ENCODE measurements around the gene PTTG1IP. TPM values are rescaled to one million over a fixed set of nuclear protein-coding genes. Genes with fewer than 3 reads are reported as not detected.

The PTTG1IP gene
- total and polyA plus RNA-seq, 2 donors (not counting 1 experiment from before 2014, with no cell fraction given): 229 to 240 TPM

DNA sequence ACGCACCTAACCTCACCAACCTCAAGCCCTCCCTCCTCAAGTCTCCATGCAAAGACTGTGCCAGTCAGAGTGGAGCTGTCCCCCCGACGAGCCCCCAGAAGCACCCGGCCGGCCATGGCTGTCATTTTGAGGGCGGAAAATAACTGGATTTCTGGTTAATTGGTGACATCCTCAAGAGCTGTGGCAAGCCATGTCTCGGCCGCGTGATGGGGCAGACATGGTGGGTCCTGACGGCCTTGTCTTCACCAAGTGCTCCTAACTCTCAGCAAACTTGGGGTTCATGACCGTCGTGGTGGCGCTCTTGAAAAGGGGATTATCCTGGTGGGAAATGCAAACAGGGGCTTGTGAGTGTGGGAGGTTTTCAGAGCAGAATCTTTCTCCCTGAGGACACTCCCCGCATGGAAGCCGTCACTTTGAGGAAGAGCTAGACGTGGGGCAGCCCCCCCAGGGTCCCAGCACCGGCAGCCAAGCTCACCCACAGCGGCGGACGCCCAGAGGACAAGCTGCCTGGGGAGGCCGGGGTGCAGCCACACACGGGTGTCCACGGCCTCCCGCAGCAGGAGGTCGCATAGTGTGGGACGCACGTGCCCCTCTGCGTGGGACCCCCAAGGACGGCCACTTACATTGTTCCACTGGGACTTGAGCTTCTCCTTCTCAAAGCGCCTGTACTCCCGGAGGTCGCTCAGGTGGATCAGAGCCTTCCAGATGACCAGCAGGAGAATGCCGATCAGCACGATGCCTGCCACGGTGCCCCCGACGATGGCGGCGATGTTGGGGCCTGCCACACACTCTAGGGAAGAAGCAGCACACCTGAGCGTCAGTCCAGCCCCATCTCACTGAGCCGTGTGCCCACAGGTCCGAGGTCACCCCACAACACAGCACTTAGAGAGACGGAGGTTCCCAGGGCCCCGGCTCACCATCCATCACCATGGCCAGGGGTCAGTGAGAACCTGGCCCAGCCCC, 12.9 kb upstream of the PTTG1IP start:
- no peak for DNase-seq (ENCODE audit: low read depth in 2 of 2)
- Histone ChIP-seq H3K79me2 (ENCODE audit: control insufficient read depth, insufficient read depth, low read length) (no peaks in the 10 kb centered on the region), H3K27ac (ENCODE audit: insufficient read depth, low read length) (no peak overlapping the region), H3K9ac (ENCODE audit: insufficient read depth, low read length) (no peak overlapping the region), H3K9me3 (ENCODE audit: control insufficient read depth, insufficient read depth, low read depth, low read length) (no peaks in the 10 kb centered on the region), H3K4me3 (replicated peaks in 1 of 4; ENCODE audit: control extremely low read depth in 1 of 4, insufficient read depth in 1 of 4, low read depth in 3 of 4, low read length in 4 of 4) (no peak overlapping the region), H3K4me2 (ENCODE audit: extremely low read depth, insufficient read depth, low read length) (no peak overlapping the region), H2AFZ (ENCODE audit: low read length) (no peak overlapping the region), H4K20me1 (ENCODE audit: control insufficient read depth, extremely low read depth, insufficient read depth, low read length) (no peaks in the 10 kb centered on the region), H3K4me1 (ENCODE audit: control insufficient read depth, extremely low read depth, insufficient read depth, low read length) (no peaks in the 10 kb centered on the region), H3K36me3 (ENCODE audit: control insufficient read depth, insufficient read depth, low read length) (no peaks in the 10 kb centered on the region), H3K27me3 (ENCODE audit: control insufficient read depth, insufficient read depth, low read length) (peaks cover 2% of the 10 kb centered on the region)
- TF ChIP-seq, protein P1, sequence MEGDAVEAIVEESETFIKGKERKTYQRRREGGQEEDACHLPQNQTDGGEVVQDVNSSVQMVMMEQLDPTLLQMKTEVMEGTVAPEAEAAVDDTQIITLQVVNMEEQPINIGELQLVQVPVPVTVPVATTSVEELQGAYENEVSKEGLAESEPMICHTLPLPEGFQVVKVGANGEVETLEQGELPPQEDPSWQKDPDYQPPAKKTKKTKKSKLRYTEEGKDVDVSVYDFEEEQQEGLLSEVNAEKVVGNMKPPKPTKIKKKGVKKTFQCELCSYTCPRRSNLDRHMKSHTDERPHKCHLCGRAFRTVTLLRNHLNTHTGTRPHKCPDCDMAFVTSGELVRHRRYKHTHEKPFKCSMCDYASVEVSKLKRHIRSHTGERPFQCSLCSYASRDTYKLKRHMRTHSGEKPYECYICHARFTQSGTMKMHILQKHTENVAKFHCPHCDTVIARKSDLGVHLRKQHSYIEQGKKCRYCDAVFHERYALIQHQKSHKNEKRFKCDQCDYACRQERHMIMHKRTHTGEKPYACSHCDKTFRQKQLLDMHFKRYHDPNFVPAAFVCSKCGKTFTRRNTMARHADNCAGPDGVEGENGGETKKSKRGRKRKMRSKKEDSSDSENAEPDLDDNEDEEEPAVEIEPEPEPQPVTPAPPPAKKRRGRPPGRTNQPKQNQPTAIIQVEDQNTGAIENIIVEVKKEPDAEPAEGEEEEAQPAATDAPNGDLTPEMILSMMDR (conservative IDR thresholded peaks at IDR 0.05 in 1 of 2, IDR thresholded peaks at IDR 0.05 in 1 of 2; ENCODE audit: low read depth in 1 of 2, low read length in 2 of 2): no peak
- no peak for TF ChIP-seq EZH2 (IDR thresholded peaks at IDR 0.05; ENCODE audit: low read length, missing control alignments)

DNA sequence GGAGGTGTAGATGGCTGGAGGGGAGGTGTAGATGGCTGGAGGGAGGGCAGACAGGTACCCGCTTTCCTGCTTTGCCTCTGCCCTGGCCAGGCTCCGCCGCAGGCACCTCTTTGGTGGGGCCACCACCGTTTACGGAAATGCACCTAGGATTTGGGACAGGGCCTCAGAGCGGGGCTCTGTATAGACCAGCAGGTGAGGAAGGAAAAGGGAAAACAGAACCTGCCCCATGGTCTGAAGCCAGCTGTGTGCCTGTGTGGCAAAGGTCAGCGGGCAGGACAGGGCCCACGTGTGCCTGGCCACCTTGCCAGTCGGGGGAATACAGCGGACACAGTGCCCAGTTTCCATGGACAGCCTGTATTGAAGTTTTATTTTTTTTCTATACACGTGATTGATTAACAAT, 12.1 kb upstream of the PTTG1IP start:
- H3K4me1 ChIP-seq (ENCODE audit: control insufficient read depth, extremely low read depth, insufficient read depth, low read length): no peaks in the 10 kb centered on the region
- DNase-seq (ENCODE audit: low read depth in 2 of 2): no peak

DNA sequence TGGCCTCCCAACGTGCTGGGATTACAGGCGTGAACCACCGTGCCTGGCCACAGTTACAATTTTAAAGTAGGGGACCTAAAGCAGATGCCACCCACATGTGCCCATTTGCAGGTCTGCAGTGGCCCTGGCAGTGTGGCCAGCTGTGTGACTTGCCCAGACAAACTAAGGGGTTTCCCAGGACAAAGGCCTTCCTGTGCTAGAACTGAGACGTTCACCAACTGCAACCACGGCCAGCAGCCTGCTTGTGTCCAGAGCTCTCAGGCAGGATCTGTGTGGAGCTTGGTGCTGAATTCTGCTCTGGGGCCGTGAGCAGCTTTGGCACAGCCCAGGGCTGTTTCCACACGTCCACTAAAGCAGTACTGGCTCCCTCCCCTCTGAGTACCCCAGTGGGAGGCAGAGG, 10.6 kb upstream of the PTTG1IP start:
- Histone ChIP-seq H3K9ac (ENCODE audit: insufficient read depth, low read length) (no peak overlapping the region), H3K4me2 (ENCODE audit: extremely low read depth, insufficient read depth, low read length) (no peak overlapping the region), H3K36me3 (ENCODE audit: control insufficient read depth, insufficient read depth, low read length) (no peaks in the 10 kb centered on the region), H3K9me3 (ENCODE audit: control insufficient read depth, insufficient read depth, low read depth, low read length) (no peaks in the 10 kb centered on the region), H3K79me2 (ENCODE audit: control insufficient read depth, insufficient read depth, low read length) (no peaks in the 10 kb centered on the region), H3K4me3 (replicated peaks in 1 of 4; ENCODE audit: control extremely low read depth in 1 of 4, insufficient read depth in 1 of 4, low read depth in 3 of 4, low read length in 4 of 4) (no peak overlapping the region), H4K20me1 (ENCODE audit: control insufficient read depth, extremely low read depth, insufficient read depth, low read length) (no peaks in the 10 kb centered on the region), H3K27me3 (ENCODE audit: control insufficient read depth, insufficient read depth, low read length) (peaks cover 2% of the 10 kb centered on the region), H2AFZ (ENCODE audit: low read length) (no peak overlapping the region), H3K27ac (ENCODE audit: insufficient read depth, low read length) (no peak overlapping the region), H3K4me1 (ENCODE audit: control insufficient read depth, extremely low read depth, insufficient read depth, low read length) (no peaks in the 10 kb centered on the region)
- TF ChIP-seq, protein P1 (conservative IDR thresholded peaks at IDR 0.05 in 1 of 2, IDR thresholded peaks at IDR 0.05 in 1 of 2; ENCODE audit: low read depth in 1 of 2, low read length in 2 of 2): no peak
- no peak for TF ChIP-seq EZH2 (IDR thresholded peaks at IDR 0.05; ENCODE audit: low read length, missing control alignments)
- DNase-seq (ENCODE audit: low read depth in 2 of 2): no peak

More for the DNA sequence above, 12.1 kb upstream of the PTTG1IP start:
- Histone ChIP-seq H3K27me3 (ENCODE audit: control insufficient read depth, insufficient read depth, low read length) (peaks cover 2% of the 10 kb centered on the region), H4K20me1 (ENCODE audit: control insufficient read depth, extremely low read depth, insufficient read depth, low read length) (no peaks in the 10 kb centered on the region), H3K9me3 (ENCODE audit: control insufficient read depth, insufficient read depth, low read depth, low read length) (no peaks in the 10 kb centered on the region), H3K4me2 (ENCODE audit: extremely low read depth, insufficient read depth, low read length) (no peak overlapping the region), H2AFZ (ENCODE audit: low read length) (no peak overlapping the region), H3K27ac (ENCODE audit: insufficient read depth, low read length) (no peak overlapping the region), H3K36me3 (ENCODE audit: control insufficient read depth, insufficient read depth, low read length) (no peaks in the 10 kb centered on the region), H3K4me3 (replicated peaks in 1 of 4; ENCODE audit: control extremely low read depth in 1 of 4, insufficient read depth in 1 of 4, low read depth in 3 of 4, low read length in 4 of 4) (no peak overlapping the region), H3K79me2 (ENCODE audit: control insufficient read depth, insufficient read depth, low read length) (no peaks in the 10 kb centered on the region), H3K9ac (ENCODE audit: insufficient read depth, low read length) (no peak overlapping the region)
- TF ChIP-seq, protein P1 (conservative IDR thresholded peaks at IDR 0.05 in 1 of 2, IDR thresholded peaks at IDR 0.05 in 1 of 2; ENCODE audit: low read depth in 1 of 2, low read length in 2 of 2): no peak
- no peak for TF ChIP-seq EZH2 (IDR thresholded peaks at IDR 0.05; ENCODE audit: low read length, missing control alignments)
